IMR-90 (cell line): ENCODE measurements around the gene FCRLA. TPM values are rescaled to one million over a fixed set of nuclear protein-coding genes. Genes with fewer than 3 reads are reported as not detected.

ENCODE experiments used
- ATAC-seq: fragments of 200-7000 bp; cut with Tn5 transposase; 2 replicates; pipeline ENCODE4 v1.9.1; 2020; ENCODE audit warnings: low read depth, mild to moderate bottlenecking, moderate library complexity
- BruUV-seq: library from RNA; stranded (reverse); fragments of 400-500 nt; replicated peaks from 2 replicates; lab custom pipeline; 2021; lab: Mats Ljungman, UMichigan
- CTCF ChIA-PET: fragments of 300-600 bp; formaldehyde crosslinking; extraction: SDS; loops from one replicate; lab custom pipeline; 2021; ENCODE audit warnings: antibody characterized with exemption; lab: Yijun Ruan, JAX
- POLR2A ChIA-PET: fragments of 300-600 bp; sonication (Branson Sonifier 250); formaldehyde crosslinking; loops from one replicate; lab custom pipeline; 2022; ENCODE audit warnings: antibody characterized with exemption; ENCODE audit not compliant: unreplicated experiment; lab: Charles Lee
- DNase-seq: peaks from one replicate; pipeline ENCODE4 v3.0.0; 2013
- H2AFZ ChIP-seq: replicated peaks from 2 replicates; pipeline ENCODE3; 2013; ENCODE audit warnings: low read length, mild to moderate bottlenecking; ENCODE audit not compliant: poor library complexity
- H2AK5ac ChIP-seq: 2 replicates; pipeline ENCODE4 v1.6.1; 2013; ENCODE audit warnings: low read depth, low read length, inconsistent platforms
- H2AK9ac ChIP-seq: replicated peaks from 2 replicates; pipeline ENCODE3; 2013; ENCODE audit warnings: mild to moderate bottlenecking, low read depth, low read length, moderate library complexity; ENCODE audit not compliant: poor library complexity
- H2BK120ac ChIP-seq: 2 replicates; pipeline ENCODE4 v1.6.1; 2013; ENCODE audit warnings: low read depth, low read length, inconsistent platforms
- H2BK15ac ChIP-seq: 3 replicates; pipeline ENCODE4 v1.6.1; 2013; ENCODE audit warnings: low read depth, low read length, inconsistent platforms
- H2BK20ac ChIP-seq: 2 replicates; pipeline ENCODE4 v1.6.1; 2013; ENCODE audit warnings: low read depth, mild to moderate bottlenecking, inconsistent platforms, low read length, moderate library complexity
- H2BK5ac ChIP-seq: 2 replicates; pipeline ENCODE4 v1.6.1; 2013; ENCODE audit warnings: mild to moderate bottlenecking, low read depth, low read length, inconsistent platforms; ENCODE audit not compliant: poor library complexity, severe bottlenecking
- H3K14ac ChIP-seq: replicated peaks from 2 replicates; pipeline ENCODE4 v1.6.1; 2013; ENCODE audit warnings: low read depth, low read length, inconsistent platforms
- H3K18ac ChIP-seq: 2 replicates; pipeline ENCODE4 v1.6.1; 2013; ENCODE audit warnings: low read depth, low read length, control low read depth
- H3K23ac ChIP-seq: 2 replicates; pipeline ENCODE4 v1.6.1; 2013; ENCODE audit warnings: low read depth, low read length, inconsistent platforms
- H3K27ac ChIP-seq: 2 replicates; pipeline ENCODE4 v1.5.1; 2013; ENCODE audit warnings: mild to moderate bottlenecking, control low read depth, low read length; ENCODE audit not compliant: insufficient read depth
- H3K27me3 ChIP-seq: 2 replicates; pipeline ENCODE4 v1.6.1; 2013; ENCODE audit warnings: low read length; ENCODE audit not compliant: control insufficient read depth, insufficient read depth
- H3K36me3 ChIP-seq: 2 replicates; pipeline ENCODE4 v1.6.1; 2013; ENCODE audit warnings: low read length, mixed read lengths; ENCODE audit not compliant: control insufficient read depth, insufficient read depth
- H3K4ac ChIP-seq: 2 replicates; pipeline ENCODE4 v1.6.1; 2013; ENCODE audit warnings: low read depth, low read length, inconsistent platforms
- H3K4me1 ChIP-seq: 2 replicates; pipeline ENCODE4 v1.6.1; 2013; ENCODE audit warnings: low read length, mixed read lengths; ENCODE audit not compliant: control insufficient read depth, insufficient read depth
- H3K4me2 ChIP-seq: 2 replicates; pipeline ENCODE4 v1.6.1; 2013; ENCODE audit warnings: low read depth, mild to moderate bottlenecking, control low read depth, low read length, moderate library complexity
- H3K4me3 ChIP-seq: 2 replicates; pipeline ENCODE4 v1.5.1; 2013; ENCODE audit warnings: low read depth, mild to moderate bottlenecking, control low read depth, low read length, moderate library complexity; ENCODE audit not compliant: insufficient read depth
- H3K56ac ChIP-seq: 2 replicates; pipeline ENCODE4 v1.6.1; 2013; ENCODE audit warnings: low read length, inconsistent platforms; ENCODE audit not compliant: insufficient read depth; ENCODE audit errors: extremely low read depth
- H3K79me1 ChIP-seq, 2 experiments: 2 replicates each; pipeline ENCODE4 v1.6.1; 2013; ENCODE audit warnings: low read length in 2 of 2, inconsistent platforms in 1 of 2, low read depth in 1 of 2
- H3K9ac ChIP-seq: 2 replicates; pipeline ENCODE4 v1.6.1; 2013; ENCODE audit warnings: low read depth, low read length, control low read depth
- H3K9me1 ChIP-seq: 2 replicates; pipeline ENCODE4 v1.6.1; 2013; ENCODE audit warnings: low read length, inconsistent platforms; ENCODE audit not compliant: insufficient read depth
- H3K9me3 ChIP-seq: 2 replicates; pipeline ENCODE4 v1.6.1; 2013; ENCODE audit warnings: low read length; ENCODE audit not compliant: control insufficient read depth, insufficient read depth
- H4K20me1 ChIP-seq: 2 replicates; pipeline ENCODE4 v1.6.1; 2013; ENCODE audit warnings: low read length, inconsistent platforms; ENCODE audit not compliant: insufficient read depth
- H4K5ac ChIP-seq: 2 replicates; pipeline ENCODE4 v1.6.1; 2013; ENCODE audit warnings: mild to moderate bottlenecking, low read depth, low read length, control low read depth
- H4K8ac ChIP-seq, 2 experiments: 2 replicates each; pipeline ENCODE4 v1.6.1; 2013; ENCODE audit warnings: low read depth in 2 of 2, low read length in 2 of 2, control low read depth in 1 of 2, inconsistent platforms in 1 of 2
- H4K91ac ChIP-seq: 2 replicates; pipeline ENCODE4 v1.6.1; 2013; ENCODE audit warnings: low read depth, low read length, inconsistent platforms; ENCODE audit not compliant: insufficient read depth
- BHLHE40 ChIP-seq: fragments of 150-350 bp; IDR thresholded peaks from 2 replicates; pipeline ENCODE4 v1.6.1; 2016; ENCODE audit warnings: mild to moderate bottlenecking, low read depth, low read length
- CHD1 ChIP-seq: IDR thresholded peaks from 2 replicates; pipeline ENCODE4 v1.6.1; 2012; ENCODE audit warnings: low read depth, low read length, improper control_type of control experiment
- ELK1 ChIP-seq: fragments of 150-350 bp; IDR thresholded peaks from 2 replicates; pipeline ENCODE4 v1.6.1; 2016; ENCODE audit warnings: low read depth, mild to moderate bottlenecking, low read length, moderate library complexity, borderline replicate concordance
- FOS ChIP-seq: fragments of 150-350 bp; IDR thresholded peaks from 2 replicates; pipeline ENCODE4 v1.6.1; 2016; ENCODE audit warnings: low read depth, low read length
- MAFK ChIP-seq: IDR thresholded peaks from 2 replicates; pipeline ENCODE4 v1.6.1; 2012; ENCODE audit warnings: low read depth, low read length, improper control_type of control experiment
- MAZ ChIP-seq: IDR thresholded peaks from 2 replicates; pipeline ENCODE4 v1.6.1; 2012; ENCODE audit warnings: low read depth, mild to moderate bottlenecking, low read length, improper control_type of control experiment, moderate library complexity, borderline replicate concordance
- MXI1 ChIP-seq: IDR thresholded peaks from 2 replicates; pipeline ENCODE4 v1.6.1; 2012; ENCODE audit warnings: low read depth, mild to moderate bottlenecking, low read length, moderate library complexity, borderline replicate concordance
- NFE2L2 ChIP-seq: fragments of 150-350 bp; IDR thresholded peaks from 2 replicates; pipeline ENCODE4 v1.6.1; 2016; ENCODE audit warnings: low read depth, mild to moderate bottlenecking, low read length
- POLR2A ChIP-seq: IDR thresholded peaks from 2 replicates; pipeline ENCODE4 v1.6.1; 2012; ENCODE audit warnings: mild to moderate bottlenecking, low read depth, low read length
- RAD21 ChIP-seq: IDR thresholded peaks from 2 replicates; pipeline ENCODE4 v1.6.1; 2012; ENCODE audit warnings: low read length, improper control_type of control experiment
- RCOR1 ChIP-seq: IDR thresholded peaks from 2 replicates; pipeline ENCODE4 v1.6.1; 2012; ENCODE audit warnings: mild to moderate bottlenecking, low read length, improper control_type of control experiment; ENCODE audit not compliant: insufficient replicate concordance
- RFX5 ChIP-seq: IDR thresholded peaks from 2 replicates; pipeline ENCODE4 v1.8.0; 2012; ENCODE audit warnings: low read depth, mild to moderate bottlenecking, low read length, moderate library complexity
- SMC3 ChIP-seq: fragments of 150-350 bp; IDR thresholded peaks from 2 replicates; pipeline ENCODE4 v1.6.1; 2016; ENCODE audit warnings: low read depth, mild to moderate bottlenecking, antibody characterized with exemption, low read length, moderate library complexity
- WGBS, 2 experiments: methylation state at CpG; one replicate each; pipeline versions ENCODE4 v1.1.5 to v1.1.7; 2013; ENCODE audit warnings: missing lambda C conversion rate in 2 of 2; ENCODE audit not compliant: insufficient read length in 1 of 2; ENCODE audit errors: extremely low coverage in 2 of 2; 5-methylcytosine and 5-hydroxymethylcytosine counted together
- dilution Hi-C: fragments of 300-500 bp; cut with HindIII; formaldehyde crosslinking; loops from one replicate; pipeline ENCODE4 v1.14.3; 2018; ENCODE audit warnings: low sequenced_read_pairs; ENCODE audit not compliant: unreplicated experiment
- in situ Hi-C: fragments of 300-500 bp; cut with MboI; formaldehyde crosslinking; loops from 3 replicates; pipeline ENCODE4 v1.14.3; 2019; ENCODE audit warnings: low sequenced_read_pairs, inconsistent platforms, mixed read lengths
- intact Hi-C: fragments of 100-400 bp; cut with micrococcal nuclease; formaldehyde crosslinking; loops from 2 replicates; pipeline ENCODE4 v1.10.0; 2022
- polyA plus RNA-seq, 3 experiments: library from polyadenylated mRNA; depleted of rRNA; stranded (reverse); fragments of >200 nt; gene quantifications; 2 replicates each; pipeline ENCODE4 v1.2.3, GENCODE V29; 2012; ENCODE audit warnings: low replicate concordance in 1 of 3
- total RNA-seq: library from RNA; depleted of rRNA; stranded (reverse); fragments of >200 nt; gene quantifications from 2 replicates; pipeline ENCODE4 v1.2.3, GENCODE V29; 2012
- TF ChIP-seq, protein P1 (sequence below): conservative IDR thresholded peaks from 2 replicates; pipeline ENCODE4 v1.5.1; 2012; ENCODE audit warnings: mild to moderate bottlenecking, low read depth, low read length, improper control_type of control experiment
- TF ChIP-seq, protein P2 (sequence below): fragments of 150-350 bp; IDR thresholded peaks from 2 replicates; pipeline ENCODE4 v1.6.1; 2017; ENCODE audit warnings: mild to moderate bottlenecking, antibody characterized with exemption, low read length, low read depth

The FCRLA gene
- total and polyA plus RNA-seq, 2 of the 4 experiments (the other 2 are of a cell fraction) = 0.36 TPM

DNA sequence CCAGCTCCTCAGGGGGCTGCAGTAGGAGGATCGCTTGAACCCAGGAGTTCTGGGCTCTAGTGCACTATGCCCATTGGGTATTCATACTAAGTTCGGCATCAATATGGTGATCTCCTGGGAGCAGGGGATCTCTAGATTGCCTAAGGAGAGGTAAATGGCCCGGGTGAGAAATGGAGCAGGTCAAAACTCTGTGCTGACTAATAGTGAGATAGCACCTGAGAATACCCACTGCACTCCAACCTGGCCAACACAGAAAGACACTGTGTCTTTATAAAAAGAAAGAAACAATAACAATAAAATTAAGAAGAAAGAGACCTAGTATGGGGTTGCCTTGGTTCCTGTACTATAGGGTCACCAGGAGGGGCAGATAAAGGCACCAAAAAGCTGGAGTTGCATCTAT is 28.8 kb downstream of the FCRLA start:
- WGBS, 2 experiments = no CpG with 5 or more reads among the region's 3 CpGs
- dilution Hi-C loops = no loop called here
- no peaks in the 10 kb centered on the region for H3K9me3 ChIP-seq
- peak overlapping the region; percentile 71 for H2BK5ac ChIP-seq
- peak overlapping the region; percentile 95; the same call in 1 of the 2 replicates for H3K14ac ChIP-seq
- H4K8ac ChIP-seq = 0 out of 4 replicates have a peak overlapping the region, but pooled peaks have one; percentile 5 to 55
- H4K20me1 ChIP-seq = no peaks in the 10 kb centered on the region
- no peak for ATAC-seq
- POLR2A ChIA-PET = no interaction called here
- intact Hi-C loops = loop anchor here (10.0 kb wide), 1 partner anchor 171 kb away; no protein-coding TSS in a partner anchor
- H2BK120ac ChIP-seq = peak overlapping the region; percentile 91
- TF ChIP-seq MXI1 (no peak), POLR2A (no peak), FOS (no peak), SMC3 (no peak), MAZ (no peak), RFX5 (no peak), ELK1 (no peak), RCOR1 (no peak), RAD21 (no peak), NFE2L2 (no peak), CHD1 (no peak), BHLHE40 (no peak), MAFK (no peak)
- TF ChIP-seq, protein P1, sequence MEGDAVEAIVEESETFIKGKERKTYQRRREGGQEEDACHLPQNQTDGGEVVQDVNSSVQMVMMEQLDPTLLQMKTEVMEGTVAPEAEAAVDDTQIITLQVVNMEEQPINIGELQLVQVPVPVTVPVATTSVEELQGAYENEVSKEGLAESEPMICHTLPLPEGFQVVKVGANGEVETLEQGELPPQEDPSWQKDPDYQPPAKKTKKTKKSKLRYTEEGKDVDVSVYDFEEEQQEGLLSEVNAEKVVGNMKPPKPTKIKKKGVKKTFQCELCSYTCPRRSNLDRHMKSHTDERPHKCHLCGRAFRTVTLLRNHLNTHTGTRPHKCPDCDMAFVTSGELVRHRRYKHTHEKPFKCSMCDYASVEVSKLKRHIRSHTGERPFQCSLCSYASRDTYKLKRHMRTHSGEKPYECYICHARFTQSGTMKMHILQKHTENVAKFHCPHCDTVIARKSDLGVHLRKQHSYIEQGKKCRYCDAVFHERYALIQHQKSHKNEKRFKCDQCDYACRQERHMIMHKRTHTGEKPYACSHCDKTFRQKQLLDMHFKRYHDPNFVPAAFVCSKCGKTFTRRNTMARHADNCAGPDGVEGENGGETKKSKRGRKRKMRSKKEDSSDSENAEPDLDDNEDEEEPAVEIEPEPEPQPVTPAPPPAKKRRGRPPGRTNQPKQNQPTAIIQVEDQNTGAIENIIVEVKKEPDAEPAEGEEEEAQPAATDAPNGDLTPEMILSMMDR = no peak
- TF ChIP-seq, protein P2, sequence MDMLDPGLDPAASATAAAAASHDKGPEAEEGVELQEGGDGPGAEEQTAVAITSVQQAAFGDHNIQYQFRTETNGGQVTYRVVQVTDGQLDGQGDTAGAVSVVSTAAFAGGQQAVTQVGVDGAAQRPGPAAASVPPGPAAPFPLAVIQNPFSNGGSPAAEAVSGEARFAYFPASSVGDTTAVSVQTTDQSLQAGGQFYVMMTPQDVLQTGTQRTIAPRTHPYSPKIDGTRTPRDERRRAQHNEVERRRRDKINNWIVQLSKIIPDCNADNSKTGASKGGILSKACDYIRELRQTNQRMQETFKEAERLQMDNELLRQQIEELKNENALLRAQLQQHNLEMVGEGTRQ = no peak
- H3K4me1 ChIP-seq = peaks cover 5% of the 10 kb centered on the region
- in situ Hi-C loops = loop anchor here (10.0 to 25.0 kb wide), 2 partner anchors 99 to 191 kb away; partner anchors contain the start of genes FCGR3A and FCGR3B
- no peak for DNase-seq
- H4K91ac ChIP-seq = no peak overlapping the region; the same call in 1 of the 2 replicates
- no peak overlapping the region for H3K4me2 ChIP-seq
- H2AFZ ChIP-seq = no peak overlapping the region
- H3K56ac ChIP-seq = no peak overlapping the region
- no peak overlapping the region for H3K27ac ChIP-seq
- peak overlapping the region; percentile 85; the same call in 1 of the 2 replicates for H2BK20ac ChIP-seq
- H2BK15ac ChIP-seq = peak overlapping the region; percentile 40; the same call in 1 of the 3 replicates
- no peak overlapping the region for H3K9ac ChIP-seq
- BruUV-seq = no TSS peak
- no peaks in the 10 kb centered on the region for H3K36me3 ChIP-seq
- H3K18ac ChIP-seq = 0 out of 2 replicates have a peak overlapping the region, but pooled peaks have one; percentile 79
- peak overlapping the region; percentile 89; the same call in 1 of the 2 replicates for H3K4ac ChIP-seq
- CTCF ChIA-PET = interaction anchor here (1.1 kb wide), 1 partner anchor 9 kb away, joined by 3 read pairs; no protein-coding TSS in a partner anchor
- no peaks in the 10 kb centered on the region for H3K27me3 ChIP-seq
- peaks cover 5% of the 10 kb centered on the region for H3K9me1 ChIP-seq
- H2AK9ac ChIP-seq = no peak overlapping the region
- H2AK5ac ChIP-seq = no peak overlapping the region
- no peak overlapping the region for H3K4me3 ChIP-seq
- no peak overlapping the region for H4K5ac ChIP-seq
- no peak overlapping the region for H3K23ac ChIP-seq
- H3K79me1 ChIP-seq = no peaks in the 10 kb centered on the region
